Measurements from ENCODE around the gene STK38. TPM values are rescaled to one million over a fixed set of nuclear protein-coding genes. Genes with fewer than 3 reads are reported as not detected.

The STK38 gene
- total and polyA plus RNA-seq, 2 experiments from 2014 or later: 17.1 to 35.3 TPM

- Histone ChIP-seq H3K4me1 (ENCODE audit: low read depth) (no peaks in the 10 kb centered on the region), H3K4me3 (no peak overlapping the region), H3K9me3 (ENCODE audit: low read depth) (no peaks in the 10 kb centered on the region), H3K36me3 (peaks cover 6% of the 10 kb centered on the region), H3K27me3 (no peaks in the 10 kb centered on the region), H3K27ac (no peak overlapping the region)
- no peak for DNase-seq (ENCODE audit: low read depth in 1 of 2, low spot score in 1 of 2)
- TF ChIP-seq CTCF (IDR thresholded peaks at IDR 0.05; ENCODE audit: low read depth, low read length): no peak
These were observed 78.1 kb downstream of the STK38 start for GRCh38 chr6:36469148-36469661.

DNA sequence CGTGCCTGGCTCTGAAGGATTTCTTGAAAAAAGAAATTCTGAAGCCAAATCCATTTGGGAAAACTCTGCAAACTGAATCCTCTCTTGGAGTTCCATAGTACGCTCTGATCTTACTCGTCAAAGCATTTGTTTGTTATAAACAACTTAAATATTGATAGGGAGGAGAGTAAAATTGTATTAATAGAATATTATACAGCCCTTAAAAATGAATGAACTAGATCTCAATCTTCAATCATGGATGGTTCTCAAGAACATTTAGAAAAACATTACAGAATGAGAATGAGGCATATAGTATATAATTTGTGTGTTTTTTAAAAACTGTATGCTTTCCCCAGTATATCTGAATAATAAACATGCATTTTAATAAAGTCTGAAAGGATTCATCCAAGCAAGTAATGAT lies 79.7 kb downstream of the STK38 start:
- Histone ChIP-seq H3K27me3 (no peaks in the 10 kb centered on the region), H3K4me1 (ENCODE audit: low read depth) (no peaks in the 10 kb centered on the region), H3K36me3 (peaks cover 6% of the 10 kb centered on the region), H3K27ac (no peak overlapping the region), H3K9me3 (ENCODE audit: low read depth) (no peaks in the 10 kb centered on the region), H3K4me3 (no peak overlapping the region)
- DNase-seq (ENCODE audit: low read depth in 1 of 2, low spot score in 1 of 2): no peak
- no peak for TF ChIP-seq CTCF (IDR thresholded peaks at IDR 0.05; ENCODE audit: low read depth, low read length)

DNA sequence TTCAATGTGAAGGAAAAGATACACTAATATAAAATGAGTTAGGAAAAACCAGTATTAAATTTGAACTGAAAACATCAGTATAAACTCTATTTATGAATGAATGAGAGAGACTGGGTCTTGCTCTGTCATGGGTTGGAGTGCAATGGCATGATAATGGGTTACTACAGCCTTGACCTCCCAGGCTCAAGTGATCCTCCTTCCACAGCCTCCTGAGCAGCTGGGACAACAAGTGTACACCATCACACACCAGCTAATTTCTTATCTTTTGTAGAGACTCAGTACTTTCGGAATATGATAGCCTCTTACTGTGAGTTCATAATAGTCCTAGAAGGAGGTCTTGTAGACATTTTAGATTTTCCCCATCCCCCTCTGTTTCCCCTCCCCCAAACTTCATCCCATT lies 83.0 kb downstream of the STK38 start:
- no peak for TF ChIP-seq CTCF (IDR thresholded peaks at IDR 0.05; ENCODE audit: low read depth, low read length)
- Histone ChIP-seq H3K4me1 (ENCODE audit: low read depth) (peaks cover 21% of the 10 kb centered on the region), H3K9me3 (ENCODE audit: low read depth) (no peaks in the 10 kb centered on the region), H3K27me3 (no peaks in the 10 kb centered on the region), H3K4me3 (no peak overlapping the region), H3K36me3 (no peaks in the 10 kb centered on the region), H3K27ac (no peak overlapping the region)
- DNase-seq (ENCODE audit: low read depth in 1 of 2, low spot score in 1 of 2): no peak

DNA sequence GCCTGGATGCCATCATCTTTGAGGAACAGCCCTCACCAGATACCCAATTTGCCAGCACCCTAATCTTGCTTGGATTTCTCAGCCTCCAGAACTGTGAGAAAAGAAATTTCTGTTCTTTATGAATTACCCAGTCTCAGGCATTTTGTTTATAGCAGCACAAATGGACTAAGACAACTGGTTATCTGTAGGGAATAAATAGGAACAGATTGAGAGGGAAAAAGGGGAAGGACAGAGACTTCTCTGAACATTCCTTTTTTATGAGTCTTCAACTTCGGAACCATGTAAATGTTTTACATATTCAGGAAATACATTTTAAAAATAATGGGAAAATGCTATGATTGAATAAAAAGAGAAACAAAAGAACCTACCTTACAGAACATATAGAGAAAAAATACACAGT lies 83.6 kb downstream of the STK38 start:
- Histone ChIP-seq H3K27me3 (no peaks in the 10 kb centered on the region), H3K27ac (no peak overlapping the region), H3K4me1 (ENCODE audit: low read depth) (peaks cover 24% of the 10 kb centered on the region), H3K9me3 (ENCODE audit: low read depth) (no peaks in the 10 kb centered on the region), H3K4me3 (no peak overlapping the region), H3K36me3 (no peaks in the 10 kb centered on the region)
- TF ChIP-seq CTCF (IDR thresholded peaks at IDR 0.05; ENCODE audit: low read depth, low read length): no peak
- peak in 1 of 2 donors; percentile 23 for DNase-seq (ENCODE audit: low read depth in 1 of 2, low spot score in 1 of 2)

DNA sequence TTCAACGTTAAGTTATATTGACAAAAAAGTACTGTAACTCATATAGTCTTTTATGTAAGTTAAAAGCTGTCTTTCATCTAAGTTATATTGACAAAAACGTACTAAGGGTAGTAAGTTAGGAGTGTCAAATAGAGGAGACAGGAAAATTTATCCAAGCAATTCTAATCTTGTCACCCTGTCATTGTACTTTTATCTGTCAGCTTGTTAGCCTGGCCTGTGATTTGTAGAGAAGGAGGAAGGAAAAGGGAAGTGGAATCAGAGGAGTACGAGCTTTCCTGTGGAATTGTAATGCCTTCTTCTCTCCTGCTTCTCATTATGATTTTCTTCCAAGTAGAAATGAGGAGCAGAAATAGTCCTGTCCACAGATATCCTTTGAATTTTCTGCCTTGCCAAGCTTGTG lies 85.6 kb downstream of the STK38 start:
- no peak for TF ChIP-seq CTCF (IDR thresholded peaks at IDR 0.05; ENCODE audit: low read depth, low read length)
- peak in 1 of 2 donors; percentile 6 for DNase-seq (ENCODE audit: low read depth in 1 of 2, low spot score in 1 of 2)
- Histone ChIP-seq H3K27ac (peak overlapping the region; percentile 53), H3K4me1 (ENCODE audit: low read depth) (peaks cover 24% of the 10 kb centered on the region), H3K36me3 (no peaks in the 10 kb centered on the region), H3K4me3 (no peak overlapping the region), H3K27me3 (no peaks in the 10 kb centered on the region), H3K9me3 (ENCODE audit: low read depth) (no peaks in the 10 kb centered on the region)

GRCh38 chr6:36460916-36461315 lies 86.4 kb downstream of the STK38 start:
- no peaks in the 10 kb centered on the region for H3K9me3 ChIP-seq (ENCODE audit: low read depth)
- peaks cover 24% of the 10 kb centered on the region for H3K4me1 ChIP-seq (ENCODE audit: low read depth)
- H3K27ac ChIP-seq: no peak overlapping the region
- no peaks in the 10 kb centered on the region for H3K36me3 ChIP-seq
- H3K27me3 ChIP-seq: no peaks in the 10 kb centered on the region
- no peak for DNase-seq (ENCODE audit: low read depth in 1 of 2, low spot score in 1 of 2)
- TF ChIP-seq CTCF (IDR thresholded peaks at IDR 0.05; ENCODE audit: low read depth, low read length): no peak
- H3K4me3 ChIP-seq: no peak overlapping the region
